Epithelial cell of esophagus (primary cell): ENCODE results near the gene ITGB2.

Source experiments
- DNase-seq: peaks from one replicate; pipeline ENCODE4 v3.0.0; 2010; ENCODE audit warnings: low read depth
- H3K4me3 ChIP-seq: 2 replicates; pipeline ENCODE4 v1.5.1; 2011; ENCODE audit warnings: mild to moderate bottlenecking, low read length, control low read depth
- CTCF ChIP-seq: IDR thresholded peaks from 2 replicates; pipeline ENCODE4 v1.5.1; 2011; ENCODE audit warnings: low read depth, mild to moderate bottlenecking, low read length, control low read depth, inconsistent platforms; ENCODE audit not compliant: insufficient read depth; ENCODE audit errors: missing control alignments

ITGB2 gene

GRCh38 chr21:44836666-44837471, 83.8 kb downstream of the ITGB2 start:
- H3K4me3 ChIP-seq, result no peak overlapping the region

GRCh38 chr21:44836349-44836665, 84.4 kb downstream of the ITGB2 start:
- no peak for DNase-seq
- TF ChIP-seq CTCF, result no peak
- no peak overlapping the region for H3K4me3 ChIP-seq

More at GRCh38 chr21:44836666-44837471, 83.8 kb downstream of the ITGB2 start:
- peak; percentile 62 for DNase-seq
- TF ChIP-seq CTCF, result peak; percentile 18
